GM23338 (cell line): Measurements from ENCODE around the gene SEMA7A. TPM values are rescaled to one million over a fixed set of nuclear protein-coding genes. Genes with fewer than 3 reads are reported as not detected.

Experiments
- ATAC-seq: fragments of 200-7000 bp; cut with Tn5 transposase; 3 replicates; pipeline ENCODE4 v1.9.1; 2020
- DNase-seq: peaks from one replicate; pipeline ENCODE4 v3.0.0-alpha.2; 2015; ENCODE audit warnings: low spot score
- H2AFZ ChIP-seq: fragments of 200-600 bp; sonication (generic); 2 replicates; pipeline ENCODE4 v1.8.0; 2016; ENCODE audit warnings: antibody characterized with exemption, mild to moderate bottlenecking, moderate library complexity
- H3F3A ChIP-seq: fragments of 200-600 bp; sonication (generic); replicated peaks from 2 replicates; pipeline ENCODE4 v1.8.0; 2017; ENCODE audit warnings: antibody characterized with exemption, mixed run types, low read depth
- H3K27ac ChIP-seq: fragments of 200-600 bp; sonication (generic); 2 replicates; pipeline ENCODE4 v1.6.1; 2016; ENCODE audit warnings: low read depth
- H3K27me3 ChIP-seq: fragments of 200-600 bp; sonication (generic); 2 replicates; pipeline ENCODE4 v1.8.0; 2016; ENCODE audit warnings: mild to moderate bottlenecking, mixed run types, moderate library complexity; ENCODE audit not compliant: insufficient read depth
- H3K36me3 ChIP-seq: fragments of 200-600 bp; sonication (generic); 2 replicates; pipeline ENCODE4 v1.8.0; 2016; ENCODE audit warnings: mild to moderate bottlenecking; ENCODE audit not compliant: insufficient read depth
- H3K4me1 ChIP-seq: fragments of 200-600 bp; sonication (generic); 2 replicates; pipeline ENCODE4 v1.8.0; 2016; ENCODE audit warnings: mild to moderate bottlenecking, moderate library complexity; ENCODE audit not compliant: insufficient read depth
- H3K4me2 ChIP-seq: fragments of 200-600 bp; sonication (generic); 2 replicates; pipeline ENCODE4 v1.7.1; 2017; ENCODE audit warnings: mixed run types
- H3K4me3 ChIP-seq: fragments of 200-600 bp; sonication (generic); 2 replicates; pipeline ENCODE4 v1.6.1; 2016; ENCODE audit warnings: mixed run types
- H3K79me2 ChIP-seq: fragments of 200-600 bp; sonication (generic); replicated peaks from 2 replicates; pipeline ENCODE4 v1.8.0; 2017; ENCODE audit warnings: mild to moderate bottlenecking; ENCODE audit not compliant: insufficient read depth
- H3K9me2 ChIP-seq: fragments of 200-600 bp; sonication (generic); 2 replicates; pipeline ENCODE4 v1.8.0; 2017; ENCODE audit not compliant: insufficient read depth
- H4K20me1 ChIP-seq: fragments of 200-600 bp; sonication (generic); replicated peaks from 2 replicates; pipeline ENCODE4 v1.8.0; 2017; ENCODE audit warnings: mild to moderate bottlenecking; ENCODE audit not compliant: insufficient read depth
- H3K27ac Mint-ChIP-seq: 2 replicates; pipeline ENCODE4 v1.8.0; 2020; ENCODE audit warnings: inconsistent platforms, mild to moderate bottlenecking, moderate library complexity, mixed read lengths
- H3K27me3 Mint-ChIP-seq: 3 replicates; pipeline ENCODE4 v1.8.0; 2022; ENCODE audit warnings: low read depth, mild to moderate bottlenecking, moderate library complexity, mixed read lengths, inconsistent platforms; ENCODE audit not compliant: insufficient read depth, poor library complexity
- H3K36me3 Mint-ChIP-seq: 3 replicates; pipeline ENCODE4 v1.8.0; 2021; ENCODE audit warnings: low read depth, mild to moderate bottlenecking, inconsistent platforms, moderate library complexity, mixed read lengths
- H3K4me1 Mint-ChIP-seq: 3 replicates; pipeline ENCODE4 v1.8.0; 2020; ENCODE audit warnings: mild to moderate bottlenecking, inconsistent platforms, mixed read lengths
- H3K4me3 Mint-ChIP-seq: 3 replicates; pipeline ENCODE4 v1.8.0; 2021; ENCODE audit warnings: moderate library complexity, mild to moderate bottlenecking, inconsistent platforms, mixed read lengths
- H3K9me3 Mint-ChIP-seq: 3 replicates; pipeline ENCODE4 v1.8.0; 2020; ENCODE audit warnings: moderate library complexity, mild to moderate bottlenecking, inconsistent platforms, mixed read lengths
- CREB1 ChIP-seq: fragments of 250-450 bp; sonication (Bioruptor Pico); IDR thresholded peaks from 2 replicates; pipeline ENCODE4 v1.5.0; 2020; ENCODE audit warnings: low read depth, mild to moderate bottlenecking, moderate library complexity
- POLR2AphosphoS5 ChIP-seq: IDR thresholded peaks from 2 replicates; pipeline ENCODE4 v1.6.1; 2016; ENCODE audit warnings: antibody characterized with exemption, low read depth
- ZNF114 ChIP-seq: fragments of 250-450 bp; sonication (Bioruptor Pico); IDR thresholded peaks from 2 replicates; pipeline ENCODE4 v1.5.0; 2020; ENCODE audit warnings: mild to moderate bottlenecking, moderate library complexity
- polyA plus RNA-seq: library from polyadenylated mRNA; unstranded; fragments of >200 nt; fragmentation: Nextera tagmentation; extraction: Ambion mirVana; gene quantifications from 2 replicates; pipeline ENCODE4 v1.2.1, GENCODE V29; 2016
- total RNA-seq: library from RNA; depleted of rRNA; stranded (reverse); fragments of >200 nt; shearing (Covaris generic); gene quantifications from 2 replicates; pipeline ENCODE4 v1.2.3, GENCODE V29; 2014
- TF ChIP-seq, protein P1 (sequence below): fragments of 250-450 bp; sonication (Bioruptor Pico); IDR thresholded peaks from 2 replicates; pipeline ENCODE4 v1.5.0; 2020; ENCODE audit warnings: mild to moderate bottlenecking, moderate library complexity

The SEMA7A gene
- total and polyA plus RNA-seq, 2 experiments from 2014 or later = 2.0 to 14.1 TPM

DNA sequence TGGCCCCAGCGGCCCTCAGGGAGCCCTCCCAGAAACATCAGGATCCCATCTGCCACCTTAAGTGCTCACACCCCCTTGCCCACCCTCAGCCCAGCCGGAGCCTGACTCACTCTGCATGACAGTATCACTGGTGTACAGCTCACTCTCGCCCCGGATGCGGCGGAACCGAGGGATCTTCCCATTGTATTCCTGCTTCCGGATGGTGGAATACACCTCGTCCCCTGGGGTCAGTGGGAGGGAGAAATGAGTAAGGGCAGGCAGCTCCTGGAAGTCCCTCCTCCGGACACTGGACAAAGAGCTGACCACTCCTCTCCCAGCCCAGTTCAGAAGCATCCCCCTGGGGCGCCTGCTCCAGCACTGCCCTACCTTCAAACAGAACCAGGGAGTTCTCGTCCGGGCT lies 16.5 kb downstream of the SEMA7A start:
- Histone ChIP-seq H3F3A (no peaks in the 10 kb centered on the region), H2AFZ (no peak overlapping the region), H3K27me3 (no peaks in the 10 kb centered on the region), H3K4me3 (no peak overlapping the region), H3K9me2 (no peaks in the 10 kb centered on the region), H3K79me2 (peaks cover 15% of the 10 kb centered on the region), H3K36me3 (no peaks in the 10 kb centered on the region), H3K27ac (no peak overlapping the region), H3K4me2 (no peak overlapping the region), H3K4me1 (peaks cover 14% of the 10 kb centered on the region; the same call in 1 of the 2 replicates), H4K20me1 (no peaks in the 10 kb centered on the region; the same call in 1 of the 2 replicates)
- Mint-ChIP-seq H3K4me1 (peaks cover 20% of the 10 kb centered on the region), H3K27ac (no peak overlapping the region), H3K36me3 (peaks cover 10% of the 10 kb centered on the region), H3K4me3 (no peak overlapping the region), H3K27me3 (peaks cover 6% of the 10 kb centered on the region), H3K9me3 (no peaks in the 10 kb centered on the region; the same call in 2 of the 3 replicates)
- no peak for TF ChIP-seq CREB1 (CRISPR knock-in tag)
- no peak for TF ChIP-seq ZNF114 (CRISPR knock-in tag)
- DNase-seq (no peak), ATAC-seq (no peak)

DNA sequence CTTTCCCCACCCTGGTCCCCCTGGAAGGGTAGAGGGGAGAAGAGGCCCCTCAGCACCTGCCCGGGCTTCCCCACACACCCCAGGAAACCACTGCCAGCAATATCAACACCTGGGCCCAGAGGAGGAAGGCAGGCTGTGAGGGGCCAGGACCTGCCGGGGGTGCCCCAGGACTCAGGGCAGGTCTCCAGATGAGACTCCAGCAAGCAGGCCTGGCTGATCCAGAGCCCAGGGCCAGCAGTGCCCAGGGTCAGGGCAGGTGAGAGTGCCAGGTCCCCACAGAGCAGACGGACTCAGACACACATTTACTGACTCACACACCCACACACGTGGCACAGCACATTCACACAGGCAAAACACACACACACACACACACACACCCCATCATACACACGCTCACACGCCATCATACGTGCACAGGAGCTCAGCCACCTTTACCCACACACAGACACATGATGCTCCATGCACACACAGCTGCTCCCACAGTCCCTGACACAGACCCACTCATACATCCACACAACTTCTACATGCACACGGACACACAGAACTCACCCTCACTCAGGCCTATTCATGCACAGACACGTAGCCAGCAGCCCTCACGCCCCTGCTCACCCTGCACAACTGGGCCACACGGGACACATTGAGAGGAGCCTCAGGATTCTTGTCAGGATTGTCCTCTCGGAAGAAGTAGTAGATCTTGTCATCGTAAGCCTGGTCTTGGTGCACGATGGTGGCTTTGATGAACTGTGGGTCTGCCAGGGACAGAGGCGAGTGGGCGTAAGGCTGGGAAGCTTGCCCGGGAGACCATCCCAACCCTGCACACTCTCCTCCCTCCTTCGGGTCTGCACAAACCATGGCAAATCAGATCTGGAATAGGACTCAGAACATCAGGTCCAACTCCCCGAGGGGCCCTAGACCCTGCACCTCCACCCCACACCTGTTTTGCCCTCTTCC lies 17.5 kb downstream of the SEMA7A start:
- Histone ChIP-seq H3K4me3 (no peak overlapping the region), H3K27ac (no peak overlapping the region), H3K79me2 (peaks cover 12% of the 10 kb centered on the region), H3K9me2 (no peaks in the 10 kb centered on the region), H3K4me2 (no peak overlapping the region), H2AFZ (no peak overlapping the region), H3F3A (no peaks in the 10 kb centered on the region), H3K36me3 (no peaks in the 10 kb centered on the region), H3K4me1 (peaks cover 6% of the 10 kb centered on the region; the same call in 1 of the 2 replicates), H4K20me1 (no peaks in the 10 kb centered on the region; the same call in 1 of the 2 replicates), H3K27me3 (no peaks in the 10 kb centered on the region)
- TF ChIP-seq POLR2AphosphoS5 = no peak
- TF ChIP-seq, protein P1, sequence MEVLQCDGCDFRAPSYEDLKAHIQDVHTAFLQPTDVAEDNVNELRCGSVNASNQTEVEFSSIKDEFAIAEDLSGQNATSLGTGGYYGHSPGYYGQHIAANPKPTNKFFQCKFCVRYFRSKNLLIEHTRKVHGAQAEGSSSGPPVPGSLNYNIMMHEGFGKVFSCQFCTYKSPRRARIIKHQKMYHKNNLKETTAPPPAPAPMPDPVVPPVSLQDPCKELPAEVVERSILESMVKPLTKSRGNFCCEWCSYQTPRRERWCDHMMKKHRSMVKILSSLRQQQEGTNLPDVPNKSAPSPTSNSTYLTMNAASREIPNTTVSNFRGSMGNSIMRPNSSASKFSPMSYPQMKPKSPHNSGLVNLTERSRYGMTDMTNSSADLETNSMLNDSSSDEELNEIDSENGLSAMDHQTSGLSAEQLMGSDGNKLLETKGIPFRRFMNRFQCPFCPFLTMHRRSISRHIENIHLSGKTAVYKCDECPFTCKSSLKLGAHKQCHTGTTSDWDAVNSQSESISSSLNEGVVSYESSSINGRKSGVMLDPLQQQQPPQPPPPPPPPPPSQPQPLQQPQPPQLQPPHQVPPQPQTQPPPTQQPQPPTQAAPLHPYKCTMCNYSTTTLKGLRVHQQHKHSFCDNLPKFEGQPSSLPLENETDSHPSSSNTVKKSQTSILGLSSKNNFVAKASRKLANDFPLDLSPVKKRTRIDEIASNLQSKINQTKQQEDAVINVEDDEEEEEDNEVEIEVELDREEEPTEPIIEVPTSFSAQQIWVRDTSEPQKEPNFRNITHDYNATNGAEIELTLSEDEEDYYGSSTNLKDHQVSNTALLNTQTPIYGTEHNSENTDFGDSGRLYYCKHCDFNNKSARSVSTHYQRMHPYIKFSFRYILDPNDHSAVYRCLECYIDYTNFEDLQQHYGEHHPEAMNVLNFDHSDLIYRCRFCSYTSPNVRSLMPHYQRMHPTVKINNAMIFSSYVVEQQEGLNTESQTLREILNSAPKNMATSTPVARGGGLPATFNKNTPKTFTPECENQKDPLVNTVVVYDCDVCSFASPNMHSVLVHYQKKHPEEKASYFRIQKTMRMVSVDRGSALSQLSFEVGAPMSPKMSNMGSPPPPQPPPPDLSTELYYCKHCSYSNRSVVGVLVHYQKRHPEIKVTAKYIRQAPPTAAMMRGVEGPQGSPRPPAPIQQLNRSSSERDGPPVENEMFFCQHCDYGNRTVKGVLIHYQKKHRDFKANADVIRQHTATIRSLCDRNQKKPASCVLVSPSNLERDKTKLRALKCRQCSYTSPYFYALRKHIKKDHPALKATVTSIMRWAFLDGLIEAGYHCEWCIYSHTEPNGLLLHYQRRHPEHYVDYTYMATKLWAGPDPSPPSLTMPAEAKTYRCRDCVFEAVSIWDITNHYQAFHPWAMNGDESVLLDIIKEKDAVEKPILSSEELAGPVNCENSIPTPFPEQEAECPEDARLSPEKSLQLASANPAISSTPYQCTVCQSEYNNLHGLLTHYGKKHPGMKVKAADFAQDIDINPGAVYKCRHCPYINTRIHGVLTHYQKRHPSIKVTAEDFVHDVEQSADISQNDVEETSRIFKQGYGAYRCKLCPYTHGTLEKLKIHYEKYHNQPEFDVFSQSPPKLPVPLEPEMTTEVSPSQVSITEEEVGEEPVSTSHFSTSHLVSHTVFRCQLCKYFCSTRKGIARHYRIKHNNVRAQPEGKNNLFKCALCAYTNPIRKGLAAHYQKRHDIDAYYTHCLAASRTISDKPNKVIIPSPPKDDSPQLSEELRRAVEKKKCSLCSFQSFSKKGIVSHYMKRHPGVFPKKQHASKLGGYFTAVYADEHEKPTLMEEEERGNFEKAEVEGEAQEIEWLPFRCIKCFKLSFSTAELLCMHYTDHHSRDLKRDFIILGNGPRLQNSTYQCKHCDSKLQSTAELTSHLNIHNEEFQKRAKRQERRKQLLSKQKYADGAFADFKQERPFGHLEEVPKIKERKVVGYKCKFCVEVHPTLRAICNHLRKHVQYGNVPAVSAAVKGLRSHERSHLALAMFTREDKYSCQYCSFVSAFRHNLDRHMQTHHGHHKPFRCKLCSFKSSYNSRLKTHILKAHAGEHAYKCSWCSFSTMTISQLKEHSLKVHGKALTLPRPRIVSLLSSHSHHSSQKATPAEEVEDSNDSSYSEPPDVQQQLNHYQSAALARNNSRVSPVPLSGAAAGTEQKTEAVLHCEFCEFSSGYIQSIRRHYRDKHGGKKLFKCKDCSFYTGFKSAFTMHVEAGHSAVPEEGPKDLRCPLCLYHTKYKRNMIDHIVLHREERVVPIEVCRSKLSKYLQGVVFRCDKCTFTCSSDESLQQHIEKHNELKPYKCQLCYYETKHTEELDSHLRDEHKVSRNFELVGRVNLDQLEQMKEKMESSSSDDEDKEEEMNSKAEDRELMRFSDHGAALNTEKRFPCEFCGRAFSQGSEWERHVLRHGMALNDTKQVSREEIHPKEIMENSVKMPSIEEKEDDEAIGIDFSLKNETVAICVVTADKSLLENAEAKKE = no peak
- no peak for ATAC-seq
- Mint-ChIP-seq H3K36me3 (peaks cover 10% of the 10 kb centered on the region), H3K9me3 (no peaks in the 10 kb centered on the region; the same call in 2 of the 3 replicates), H3K27me3 (peaks cover 6% of the 10 kb centered on the region), H3K4me1 (peaks cover 10% of the 10 kb centered on the region; the same call in 2 of the 3 replicates), H3K4me3 (no peak overlapping the region), H3K27ac (no peak overlapping the region; the same call in 1 of the 2 replicates)
- DNase-seq = no peak
